Mammary epithelial cell (primary cell): Measurements from ENCODE around the gene CACTIN.

Experiments used
- EZH2 ChIP-seq: IDR thresholded peaks from 2 replicates; pipeline ENCODE4 v1.6.1; 2012; ENCODE audit warnings: low read length, inconsistent platforms, borderline replicate concordance
- TF ChIP-seq, protein P1 (sequence below), 2 donors: IDR thresholded peaks in 1 of 2; conservative IDR thresholded peaks in 1 of 2; 2 replicates each; pipeline ENCODE4 v1.5.1; 2011 to 2012; ENCODE audit warnings: inconsistent platforms in 2 of 2, low read length in 2 of 2, mild to moderate bottlenecking in 2 of 2, control low read depth in 1 of 2, low read depth in 1 of 2; ENCODE audit not compliant: insufficient read depth in 1 of 2; ENCODE audit errors: extremely low read depth in 1 of 2

DNA sequence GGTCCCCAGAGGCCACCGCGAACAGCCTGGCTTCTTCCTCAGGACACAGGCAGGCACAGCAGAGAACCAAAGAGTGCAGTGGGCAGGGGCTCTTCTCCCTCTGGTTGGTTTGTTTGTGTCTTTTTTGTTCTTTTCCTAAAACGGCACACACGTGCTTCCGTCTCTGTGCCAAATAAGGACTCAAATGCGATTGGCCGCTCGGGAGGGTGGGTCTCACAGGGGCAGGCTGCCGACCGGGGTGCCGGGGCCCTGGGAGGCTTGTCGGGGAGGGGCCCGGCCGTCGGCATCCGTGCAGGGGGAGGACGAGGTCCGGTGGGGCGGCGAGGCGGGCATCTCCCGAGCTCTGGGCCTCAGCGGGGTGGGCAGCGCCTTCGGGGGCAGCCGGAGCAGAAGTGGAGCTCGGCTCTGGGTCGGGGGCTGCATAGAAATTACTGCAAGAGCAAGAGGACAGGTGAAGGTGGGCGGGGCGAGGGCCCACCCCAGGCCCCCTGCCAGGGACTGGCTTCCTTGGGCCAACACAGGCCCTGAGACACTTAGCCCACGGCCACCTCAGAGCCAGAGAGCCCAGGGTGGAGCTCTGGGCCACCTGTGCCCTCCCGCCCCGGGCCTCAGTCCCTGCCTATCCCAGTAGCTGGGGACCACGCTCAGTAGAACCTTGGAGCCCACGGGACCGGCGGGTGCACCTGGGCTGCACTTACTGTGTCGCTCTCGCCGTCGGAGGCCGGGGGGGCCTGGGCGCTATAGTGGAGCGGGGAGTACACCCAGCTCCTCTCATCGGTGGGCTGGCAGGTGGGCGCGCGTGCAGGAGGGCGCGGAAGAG, 6.4 kb upstream of the CACTIN start:
- TF ChIP-seq, protein P1, sequence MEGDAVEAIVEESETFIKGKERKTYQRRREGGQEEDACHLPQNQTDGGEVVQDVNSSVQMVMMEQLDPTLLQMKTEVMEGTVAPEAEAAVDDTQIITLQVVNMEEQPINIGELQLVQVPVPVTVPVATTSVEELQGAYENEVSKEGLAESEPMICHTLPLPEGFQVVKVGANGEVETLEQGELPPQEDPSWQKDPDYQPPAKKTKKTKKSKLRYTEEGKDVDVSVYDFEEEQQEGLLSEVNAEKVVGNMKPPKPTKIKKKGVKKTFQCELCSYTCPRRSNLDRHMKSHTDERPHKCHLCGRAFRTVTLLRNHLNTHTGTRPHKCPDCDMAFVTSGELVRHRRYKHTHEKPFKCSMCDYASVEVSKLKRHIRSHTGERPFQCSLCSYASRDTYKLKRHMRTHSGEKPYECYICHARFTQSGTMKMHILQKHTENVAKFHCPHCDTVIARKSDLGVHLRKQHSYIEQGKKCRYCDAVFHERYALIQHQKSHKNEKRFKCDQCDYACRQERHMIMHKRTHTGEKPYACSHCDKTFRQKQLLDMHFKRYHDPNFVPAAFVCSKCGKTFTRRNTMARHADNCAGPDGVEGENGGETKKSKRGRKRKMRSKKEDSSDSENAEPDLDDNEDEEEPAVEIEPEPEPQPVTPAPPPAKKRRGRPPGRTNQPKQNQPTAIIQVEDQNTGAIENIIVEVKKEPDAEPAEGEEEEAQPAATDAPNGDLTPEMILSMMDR (conservative IDR thresholded peaks at IDR 0.05 in 1 of 2, IDR thresholded peaks at IDR 0.05 in 1 of 2; ENCODE audit: extremely low read depth in 1 of 2, insufficient read depth in 1 of 2, low read depth in 1 of 2, low read length in 2 of 2): no peak
- no peak for TF ChIP-seq EZH2
